SK-N-SH (cell line): ENCODE measurements around the gene PPP1R9B. TPM values are rescaled to one million over a fixed set of nuclear protein-coding genes. Genes with fewer than 3 reads are reported as not detected.
A peak's percentile ranks its signal among the peaks of the same experiment; 100 is the strongest.

Experiments
- CTCF ChIA-PET: fragments of 300-600, 350-600 bp; formaldehyde crosslinking; extraction: SDS; loops from one replicate; lab custom pipeline; 2021; lab: Yijun Ruan, JAX
- POLR2A ChIA-PET: fragments of 350-600 bp; sonication (Branson Sonifier 250); formaldehyde crosslinking; extraction: SDS; loops from one replicate; lab custom pipeline; 2020; ENCODE audit warnings: antibody characterized with exemption, inconsistent platforms; lab: Yijun Ruan, JAX
- DNase-seq: peaks from one replicate; pipeline ENCODE4 v3.0.0; 2012
- H2AFZ ChIP-seq: fragments of 200-600 bp; sonication (generic); 2 replicates; pipeline ENCODE4 v1.8.1; 2016; ENCODE audit warnings: antibody characterized with exemption, mild to moderate bottlenecking, low read depth
- H3F3A ChIP-seq: fragments of 200-600 bp; sonication (generic); replicated peaks from 2 replicates; pipeline ENCODE3; 2016; ENCODE audit warnings: antibody characterized with exemption, mild to moderate bottlenecking; ENCODE audit not compliant: insufficient read depth
- H3K27ac ChIP-seq, 2 experiments: fragments of 200-500 bp in 1 of 2; fragments of 200-600 bp in 1 of 2; sonication (Bioruptor generic) in 1 of 2; sonication (generic), shearing (Covaris generic) in 1 of 2; 2 replicates each; pipeline versions ENCODE4 v1.5.1 to v1.6.1; 2014 to 2016; ENCODE audit warnings: low read depth in 2 of 2, inconsistent platforms in 1 of 2, low read length in 1 of 2, mild to moderate bottlenecking in 1 of 2, mixed read lengths in 1 of 2
- H3K27me3 ChIP-seq: fragments of 200-600 bp; sonication (generic), shearing (Covaris generic); 2 replicates; pipeline ENCODE4 v1.6.1; 2016; ENCODE audit warnings: mixed run types; ENCODE audit not compliant: insufficient read depth
- H3K36me3 ChIP-seq, 2 experiments: fragments of 200-500 bp in 1 of 2; fragments of 200-600 bp in 1 of 2; sonication (Bioruptor generic) in 1 of 2; sonication (generic) in 1 of 2; replicated peaks in 1 of 2; 2 replicates each; pipeline versions ENCODE3 to v1.5.1; 2014 to 2016; ENCODE audit warnings: low read length in 1 of 2, mild to moderate bottlenecking in 1 of 2; ENCODE audit not compliant: insufficient read depth in 2 of 2, control insufficient read depth in 1 of 2
- H3K4me1 ChIP-seq, 2 experiments: fragments of 200-500 bp in 1 of 2; fragments of 200-600 bp in 1 of 2; sonication (Bioruptor generic) in 1 of 2; sonication (generic), shearing (Covaris generic) in 1 of 2; 2 replicates each; pipeline versions ENCODE4 v1.5.1 to v1.6.1; 2014 to 2016; ENCODE audit warnings: low read depth in 1 of 2, low read length in 1 of 2, mixed run types in 1 of 2; ENCODE audit not compliant: insufficient read depth in 2 of 2, control insufficient read depth in 1 of 2
- H3K4me2 ChIP-seq: fragments of 200-600 bp; sonication (generic), shearing (Covaris generic); 2 replicates; pipeline ENCODE4 v1.6.1; 2017; ENCODE audit warnings: mixed run types
- H3K4me3 ChIP-seq, 2 experiments: fragments of 200-500 bp in 1 of 2; fragments of 200-600 bp in 1 of 2; sonication (Bioruptor generic) in 1 of 2; sonication (generic), shearing (Covaris generic) in 1 of 2; 2 replicates each; pipeline versions ENCODE4 v1.5.1 to v1.8.1; 2014 to 2016; ENCODE audit warnings: low read depth in 2 of 2, inconsistent platforms in 1 of 2, low read length in 1 of 2, mild to moderate bottlenecking in 1 of 2, mixed read lengths in 1 of 2, moderate library complexity in 1 of 2
- H3K79me2 ChIP-seq: fragments of 200-600 bp; sonication (generic); 2 replicates; pipeline ENCODE4 v1.8.1; 2017; ENCODE audit warnings: mild to moderate bottlenecking; ENCODE audit not compliant: insufficient read depth
- H3K9ac ChIP-seq: fragments of 200-600 bp; sonication (generic); 2 replicates; pipeline ENCODE4 v1.6.1; 2017; ENCODE audit warnings: mixed run types
- H3K9me2 ChIP-seq: fragments of 200-600 bp; sonication (generic); 2 replicates; pipeline ENCODE4 v1.6.1; 2017; ENCODE audit warnings: mixed run types
- H3K9me3 ChIP-seq: fragments of 200-600 bp; sonication (generic); 2 replicates; pipeline ENCODE4 v1.6.1; 2017; ENCODE audit warnings: mixed run types, mild to moderate bottlenecking, moderate library complexity
- H4K20me1 ChIP-seq: fragments of 200-600 bp; sonication (generic); 2 replicates; pipeline ENCODE4 v1.6.1; 2017; ENCODE audit warnings: mild to moderate bottlenecking, mixed run types; ENCODE audit not compliant: insufficient read depth
- ELF1 ChIP-seq: IDR thresholded peaks from 2 replicates; pipeline ENCODE4 v1.4.0; 2012
- EP300 ChIP-seq, 2 experiments: IDR thresholded peaks; 2 replicates each; pipeline versions ENCODE4 v1.4.0 to v1.6.1; 2012; ENCODE audit warnings: borderline replicate concordance in 1 of 2, low read depth in 1 of 2, low read length in 1 of 2
- EZH2phosphoT487 ChIP-seq: fragments of 200-600 bp; sonication (generic); IDR thresholded peaks from 2 replicates; pipeline ENCODE4 v1.6.1; 2017; ENCODE audit warnings: low read depth, mixed run types, mild to moderate bottlenecking, antibody characterized with exemption, moderate library complexity, borderline replicate concordance
- JUND ChIP-seq: IDR thresholded peaks from 2 replicates; pipeline ENCODE4 v1.4.0; 2012
- MEF2A ChIP-seq: IDR thresholded peaks from 2 replicates; pipeline ENCODE4 v1.4.0; 2012; ENCODE audit warnings: low read depth, borderline replicate concordance
- MXI1 ChIP-seq: IDR thresholded peaks from 2 replicates; pipeline ENCODE4 v1.6.1; 2012; ENCODE audit warnings: mild to moderate bottlenecking, low read depth, low read length, improper control_type of control experiment
- NFIC ChIP-seq: IDR thresholded peaks from 2 replicates; pipeline ENCODE4 v1.4.0; 2012; ENCODE audit warnings: borderline replicate concordance
- NRF1 ChIP-seq: IDR thresholded peaks from 2 replicates; pipeline ENCODE4 v1.6.1; 2012; ENCODE audit warnings: low read depth, mild to moderate bottlenecking, low read length
- RAD21 ChIP-seq: IDR thresholded peaks from 2 replicates; pipeline ENCODE4 v1.6.1; 2012; ENCODE audit warnings: mild to moderate bottlenecking, low read length
- SIN3A ChIP-seq: IDR thresholded peaks from 2 replicates; pipeline ENCODE4 v1.6.1; 2012; ENCODE audit warnings: low read depth, mild to moderate bottlenecking, low read length, moderate library complexity, borderline replicate concordance
- TAF1 ChIP-seq: IDR thresholded peaks from 2 replicates; pipeline ENCODE4 v1.6.1; 2012; ENCODE audit warnings: low read depth, mild to moderate bottlenecking, low read length, moderate library complexity, borderline replicate concordance
- TEAD4 ChIP-seq: IDR thresholded peaks from 2 replicates; pipeline ENCODE4 v1.4.0; 2012; ENCODE audit warnings: mild to moderate bottlenecking, borderline replicate concordance; ENCODE audit not compliant: insufficient read depth
- USF2 ChIP-seq: fragments of 150-350 bp; IDR thresholded peaks from 2 replicates; pipeline ENCODE4 v1.6.1; 2017; ENCODE audit warnings: antibody characterized with exemption, low read length, low read depth, borderline replicate concordance
- ZBTB33 ChIP-seq: IDR thresholded peaks from 2 replicates; pipeline ENCODE4 v1.4.0; 2012; ENCODE audit warnings: low read depth, borderline replicate concordance
- WGBS: methylation state at CpG from one replicate; pipeline ENCODE4 v1.1.6; 2017; ENCODE audit warnings: low lambda C conversion rate; 5-methylcytosine and 5-hydroxymethylcytosine counted together
- polyA plus RNA-seq, 3 experiments: library from polyadenylated mRNA; depleted of rRNA; stranded (reverse); fragments of >200 nt; gene quantifications; 2 replicates each; pipeline ENCODE4 v1.2.3, GENCODE V29; 2012

PPP1R9B gene
- polyA plus RNA-seq, 1 of the 3 experiments (the other 2 are of a cell fraction): 35.2 TPM

GRCh38 chr17:50094243-50094752 is 56.2 kb downstream of the PPP1R9B start (continued):
- TF ChIP-seq TAF1: no peak
- no peak for TF ChIP-seq EP300 (IDR thresholded peaks at IDR 0.05; ENCODE audit: borderline replicate concordance in 1 of 2, low read depth in 1 of 2, low read length in 1 of 2)
- TF ChIP-seq SIN3A: peak; percentile 84; the same call in 1 of the 2 replicates
- no peak for TF ChIP-seq USF2
- TF ChIP-seq MEF2A: no peak
- no peak for TF ChIP-seq NFIC
- TF ChIP-seq RAD21: peak; percentile 71
- TF ChIP-seq NRF1: no peak
- TF ChIP-seq EZH2phosphoT487: no peak
- TF ChIP-seq MXI1: peak; percentile 71

GRCh38 chr17:50093807-50094206 is 56.7 kb downstream of the PPP1R9B start:
- CTCF ChIA-PET: interaction anchor here (0.7 to 15.0 kb wide), 76 partner anchors 9 to 315 kb away, joined by 3 to 297 read pairs (median 7); partner anchors contain the start of genes COL1A1, ITGA3, KAT7 and PPP1R9B
- H3K9me2 ChIP-seq: no peaks in the 10 kb centered on the region
- peaks cover 47% of the 10 kb centered on the region for H4K20me1 ChIP-seq
- H3K79me2 ChIP-seq: peaks cover under 1% of the 10 kb centered on the region; the same call in 1 of the 2 replicates
- DNase-seq: no peak
- H3K36me3 ChIP-seq: peaks cover 29 to 38% of the 10 kb centered on the region in 2 experiments
- TF ChIP-seq ELF1: 0 out of 2 replicates have a peak, but pooled peaks have one; percentile 2
- no peak for TF ChIP-seq NFIC
- H3K4me1 ChIP-seq: peaks cover 3 to 18% of the 10 kb centered on the region in 2 experiments; a peak in 1 of 4 replicates
- H3F3A ChIP-seq: peaks cover 67% of the 10 kb centered on the region
- 18% methylated on average over 3 of the region's 3 CpGs for WGBS
- H3K27me3 ChIP-seq: no peaks in the 10 kb centered on the region
- H3K9ac ChIP-seq: peak overlapping the region; percentile 32; the same call in 1 of the 2 replicates
- H3K27ac ChIP-seq: peak overlapping the region; percentile 64 to 77; a peak in 3 of 4 replicates
- H3K9me3 ChIP-seq: no peaks in the 10 kb centered on the region
- H3K4me3 ChIP-seq: peak overlapping the region in 1 of 2 experiments; percentile 75; a peak in 1 of 4 replicates
- H2AFZ ChIP-seq: peak overlapping the region; percentile 77; the same call in 1 of the 2 replicates
- peak overlapping the region; percentile 100 for H3K4me2 ChIP-seq
- POLR2A ChIA-PET: interaction anchor here (0.9 to 2.2 kb wide), 10 partner anchors 18 to 84 kb away, joined by 3 to 16 read pairs (median 6); partner anchors contain the start of gene SAMD14

DNA sequence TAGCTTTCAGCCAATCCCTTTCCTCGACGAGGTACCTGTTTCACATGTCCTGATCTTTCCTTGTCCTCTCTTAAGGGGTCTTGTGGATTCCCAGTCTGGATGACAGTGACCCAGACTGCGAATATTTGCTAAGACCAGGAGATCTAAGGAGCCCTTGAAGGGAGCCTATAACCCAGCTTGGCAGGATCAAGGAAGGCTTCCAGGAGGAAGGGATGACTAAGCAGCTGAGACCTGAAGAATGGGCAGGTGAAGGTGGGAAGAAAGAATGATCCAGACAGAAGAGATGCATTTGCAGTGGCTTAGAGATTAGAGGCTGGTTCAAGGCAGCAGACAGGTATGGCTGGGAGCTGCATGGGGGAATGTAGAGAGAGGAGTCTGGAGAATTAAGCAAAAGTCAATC is 57.2 kb downstream of the PPP1R9B start:
- Histone ChIP-seq H3K4me3 (no peak overlapping the region), H3K27ac (peak overlapping the region in 1 of 2 experiments; percentile 64; a peak in 2 of 4 replicates), H3K9me3 (no peaks in the 10 kb centered on the region), H3K27me3 (no peaks in the 10 kb centered on the region), H3K9me2 (no peaks in the 10 kb centered on the region), H3K9ac (no peak overlapping the region), H3K36me3 (peaks cover 34 to 40% of the 10 kb centered on the region in 2 experiments), H2AFZ (no peak overlapping the region), H3K79me2 (peaks cover 6% of the 10 kb centered on the region; the same call in 1 of the 2 replicates), H4K20me1 (peaks cover 53% of the 10 kb centered on the region), H3K4me2 (peak overlapping the region; percentile 100; the same call in 1 of the 2 replicates), H3K4me1 (peaks cover 3 to 18% of the 10 kb centered on the region in 2 experiments; a peak in 1 of 4 replicates), H3F3A (peaks cover 73% of the 10 kb centered on the region)
- WGBS: 93% methylated on average over 3 of the region's 3 CpGs
- DNase-seq: no peak
- TF ChIP-seq TEAD4 (no peak), JUND (peak; percentile 18; the same call in 1 of the 2 replicates), ZBTB33 (0 out of 2 replicates have a peak, but pooled peaks have one; percentile 5), ELF1 (0 out of 2 replicates have a peak, but pooled peaks have one; percentile 18)
- ChIA-PET POLR2A (interaction anchor here (1.5 kb wide), 1 partner anchor 39 kb away, joined by 3 read pairs; no protein-coding TSS in a partner anchor), CTCF (interaction anchor here (0.7 to 15.0 kb wide), 25 partner anchors 10 to 230 kb away, joined by 3 to 297 read pairs (median 18); partner anchors contain the start of genes COL1A1 and ITGA3)
